ENCODE measurements around the gene PEX26.
"Not testable (repeated sequence)": the region's sequence is repeated elsewhere in the genome, so short reads cannot be mapped to it uniquely, and the experiment has no call there.

PEX26 gene

DNA sequence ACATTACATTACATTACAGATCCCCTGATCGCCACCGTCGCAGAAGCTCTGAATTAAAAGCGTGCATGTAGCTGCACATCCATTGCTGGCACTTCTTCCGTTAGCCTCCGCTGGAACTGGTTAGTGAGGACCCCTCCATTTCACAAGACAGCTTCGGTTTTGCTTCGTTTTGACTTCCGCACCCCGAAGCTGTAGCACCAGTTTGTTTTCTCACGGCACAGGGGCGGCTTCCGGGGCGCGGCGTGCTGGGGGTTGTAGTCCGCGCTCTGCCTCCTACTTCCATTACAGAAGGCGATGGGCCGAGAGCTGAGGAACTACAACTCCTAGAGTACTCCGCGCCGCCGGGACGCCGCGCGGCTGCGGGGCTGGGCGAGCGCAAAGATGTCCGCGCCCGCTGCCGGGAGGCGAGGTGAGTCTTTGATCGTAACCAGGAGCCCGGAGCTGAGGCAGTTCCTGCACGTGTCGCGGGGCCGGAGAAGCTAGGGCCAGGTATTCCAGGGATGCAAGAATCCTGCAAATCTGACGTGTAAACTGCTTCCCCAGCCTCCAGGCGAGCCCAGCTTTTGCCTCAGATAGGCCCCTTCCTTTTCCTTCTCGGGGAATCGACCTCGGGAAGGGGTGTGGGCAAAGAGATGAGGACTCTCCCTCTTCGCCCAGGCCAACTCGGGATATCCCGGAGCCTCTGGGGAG, at the start of gene PEX26:
PEX26 (plus strand) TSS at position 352 of the 690 bp plus-strand sequence. CDS start 387 bp downstream, outside the sequence.
- peak; percentile 81 to 93 (median 86) for DNase-seq

DNA sequence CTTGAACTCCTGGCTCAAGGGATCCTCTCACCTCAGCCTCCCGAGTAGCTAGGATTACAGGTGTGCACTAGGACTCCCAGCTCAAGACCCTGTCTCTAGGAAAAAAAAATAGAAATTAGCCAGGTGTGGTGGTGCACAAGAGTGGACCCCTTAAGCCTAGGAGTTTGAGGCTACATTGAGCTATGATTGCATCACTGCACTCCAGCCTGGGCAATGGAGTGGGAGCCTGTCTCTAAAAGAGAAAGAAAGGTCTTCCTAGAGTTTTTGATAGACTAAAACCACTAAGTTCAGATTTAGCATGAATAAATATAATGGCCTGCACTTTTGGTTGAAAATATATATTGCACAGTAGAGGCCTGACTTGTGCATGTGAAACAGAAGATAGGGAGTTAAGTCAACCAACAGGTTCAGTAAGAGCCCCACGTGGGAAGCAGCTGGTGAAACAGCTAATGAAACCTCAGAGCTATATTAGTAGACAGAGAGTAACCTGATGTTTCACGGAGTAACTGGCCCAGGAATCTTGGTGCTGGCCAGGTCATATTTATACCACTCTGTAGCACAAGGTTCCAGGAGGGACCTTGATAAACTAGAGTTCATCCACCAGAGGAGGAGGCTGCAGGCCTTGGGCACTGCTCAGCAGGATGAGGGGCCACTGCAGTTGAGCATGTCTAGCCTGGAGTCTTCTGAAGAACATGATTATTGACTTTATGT, 48.8 kb upstream of the PEX26 start:
- no peak for DNase-seq

- no peak for DNase-seq
Measured at GRCh38 chr22:18029686-18030267, 48.0 kb upstream of the PEX26 start.

- peak in 2 of 3 experiments; percentile 6 to 34 for DNase-seq
Measured at GRCh38 chr22:18031695-18032454, 45.9 kb upstream of the PEX26 start.

- DNase-seq: no peak
Measured at GRCh38 chr22:18032455-18033101, 45.2 kb upstream of the PEX26 start.

GRCh38 chr22:18033204-18033998, 44.4 kb upstream of the PEX26 start:
- DNase-seq: no peak

GRCh38 chr22:18034076-18034475, 43.7 kb upstream of the PEX26 start:
- DNase-seq: no peak

- no peak for DNase-seq
Measured at GRCh38 chr22:18035751-18036150, 42.0 kb upstream of the PEX26 start.

- DNase-seq: not testable (repeated sequence)
Measured at GRCh38 chr22:18040898-18041297, 36.9 kb upstream of the PEX26 start.

DNA sequence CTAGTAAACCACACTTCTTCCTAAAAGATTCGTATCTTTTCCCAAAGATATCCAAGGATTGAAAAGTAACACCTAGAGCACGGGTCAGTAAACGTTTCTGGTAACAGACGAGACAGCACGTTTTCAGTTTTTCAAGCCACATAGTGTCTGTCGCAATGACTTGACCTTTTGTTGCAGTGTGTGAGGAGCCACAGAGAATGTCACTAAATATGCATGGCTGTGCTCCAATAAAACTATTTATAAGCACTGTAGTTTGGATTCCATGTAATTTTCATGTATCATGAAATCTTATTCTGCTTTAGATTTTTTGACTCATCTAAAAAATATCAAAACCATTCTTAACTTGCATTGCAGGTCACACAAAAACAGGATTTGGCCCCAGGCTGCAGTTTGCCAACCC, 35.1 kb upstream of the PEX26 start:
- no peak for DNase-seq

GRCh38 chr22:18044548-18045271, 33.1 kb upstream of the PEX26 start:
- peak in 2 of 3 experiments; percentile 19 to 72 for DNase-seq

GRCh38 chr22:18045794-18046193, 32.0 kb upstream of the PEX26 start:
- no peak for DNase-seq

- no peak for DNase-seq
Measured at GRCh38 chr22:18048041-18048440, 29.7 kb upstream of the PEX26 start.

DNA sequence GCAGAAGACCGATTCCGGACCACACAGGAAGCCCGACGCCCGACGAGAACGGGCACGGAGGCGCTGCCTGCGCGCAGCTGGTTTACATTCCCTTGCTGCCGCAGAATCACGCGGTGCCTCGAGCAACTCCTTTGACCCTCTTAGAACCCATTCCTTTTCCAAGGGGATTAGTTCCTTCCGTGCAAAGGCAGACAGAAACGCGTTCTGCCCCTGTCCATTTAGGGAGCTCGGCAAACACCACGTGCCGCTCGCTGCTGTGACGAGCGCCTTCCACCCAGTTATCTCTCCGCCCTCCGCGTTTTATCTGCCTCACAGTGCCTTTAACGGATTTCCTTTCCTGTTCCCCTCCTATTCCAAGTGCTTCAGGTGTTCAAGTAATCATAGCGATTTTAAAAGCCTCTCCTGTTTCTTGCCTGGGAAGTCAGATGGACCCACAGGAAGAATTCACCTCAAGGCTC, 29.3 kb upstream of the PEX26 start:
- no peak for DNase-seq

- no peak for DNase-seq
Measured at GRCh38 chr22:18050065-18050464, 27.7 kb upstream of the PEX26 start.

DNA sequence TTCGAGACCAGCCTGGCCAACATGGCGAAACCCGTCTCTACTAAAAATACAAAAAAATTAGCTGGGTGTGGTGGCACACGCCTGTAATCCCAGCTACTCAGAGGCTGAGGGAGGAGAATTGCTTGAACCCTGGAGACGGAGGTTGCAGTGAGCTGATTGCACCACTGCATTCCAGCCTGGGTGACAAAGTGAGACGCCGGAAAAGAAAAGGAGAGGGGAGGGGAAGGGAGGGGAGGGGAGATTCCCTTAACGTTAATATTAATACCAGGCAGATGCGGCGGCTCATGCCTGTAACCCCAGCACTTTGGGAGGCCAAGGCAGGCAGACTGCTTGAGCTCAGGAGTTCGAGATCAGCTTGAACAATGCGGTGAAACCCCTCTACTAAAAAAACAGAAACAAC, 26.7 kb upstream of the PEX26 start:
- not testable (repeated sequence) for DNase-seq

- DNase-seq: not testable (repeated sequence)
Measured at GRCh38 chr22:18053216-18053946, 24.4 kb upstream of the PEX26 start.

DNA sequence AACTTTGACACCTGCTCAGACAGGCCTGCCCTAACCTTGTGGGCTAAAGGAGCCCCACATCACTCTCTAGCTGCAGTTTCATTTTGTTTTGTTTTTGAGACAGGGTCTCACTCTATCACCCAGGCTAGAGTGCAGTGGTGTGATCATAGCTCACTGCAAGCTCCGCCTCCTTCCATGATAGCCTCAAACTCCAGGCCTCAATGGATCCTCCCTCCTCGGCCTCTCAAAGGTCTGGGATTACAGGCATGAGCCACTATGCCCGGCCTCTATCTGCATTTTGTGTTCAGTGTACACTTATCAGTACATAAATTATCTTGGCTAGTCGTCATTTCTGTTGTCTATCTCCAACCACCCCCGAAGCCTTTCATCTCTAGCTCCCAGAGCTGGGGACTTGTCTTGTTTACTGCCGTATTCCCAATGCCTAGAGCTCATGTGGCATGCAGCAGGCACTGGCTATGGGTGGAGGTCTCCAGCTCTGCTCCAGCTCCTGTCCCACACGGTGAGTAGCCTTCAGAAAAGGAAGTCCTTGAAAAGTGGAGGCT, 22.1 kb upstream of the PEX26 start:
- DNase-seq: no peak

DNA sequence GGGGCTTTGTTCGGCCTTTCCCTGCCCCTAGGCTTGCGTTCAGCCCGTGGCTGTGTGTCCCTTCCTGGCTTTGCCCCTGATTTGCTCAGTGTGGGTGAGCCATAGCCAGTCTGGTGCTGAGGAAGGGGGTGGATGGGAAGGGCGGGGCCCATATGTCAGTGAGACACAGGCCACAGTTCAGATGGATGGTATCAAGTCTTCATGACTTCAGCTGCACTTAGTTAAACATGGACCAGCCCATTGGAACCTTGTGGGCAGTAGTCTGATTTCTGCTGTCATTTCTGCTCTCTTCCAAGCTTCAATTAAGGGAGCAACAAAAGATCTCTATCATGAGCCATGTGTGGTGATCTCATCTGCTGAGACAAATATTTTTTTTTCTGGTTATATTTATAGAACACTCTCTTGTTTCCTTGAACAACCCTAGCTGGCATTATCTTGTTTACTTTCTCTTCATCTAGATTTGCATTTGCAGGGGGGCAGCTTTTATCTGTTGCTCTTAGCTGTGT, 21.6 kb upstream of the PEX26 start:
- DNase-seq: peak in 2 of 3 experiments; percentile 34 to 45

Measured in NCI-H1417 (cell line).